Activated T-cell treated with anti-CD3 and anti-CD28 coated beads for 48 hours (primary cell): Measurements from ENCODE around the gene APOF.
"Not testable (repeated sequence)": the region's sequence is repeated elsewhere in the genome, so short reads cannot be mapped to it uniquely, and the experiment has no call there.

Experiments
- DNase-seq: peaks from one replicate; pipeline ENCODE4 v3.0.0-alpha.2; 2020; ENCODE audit warnings: low read depth

Gene APOF

DNA sequence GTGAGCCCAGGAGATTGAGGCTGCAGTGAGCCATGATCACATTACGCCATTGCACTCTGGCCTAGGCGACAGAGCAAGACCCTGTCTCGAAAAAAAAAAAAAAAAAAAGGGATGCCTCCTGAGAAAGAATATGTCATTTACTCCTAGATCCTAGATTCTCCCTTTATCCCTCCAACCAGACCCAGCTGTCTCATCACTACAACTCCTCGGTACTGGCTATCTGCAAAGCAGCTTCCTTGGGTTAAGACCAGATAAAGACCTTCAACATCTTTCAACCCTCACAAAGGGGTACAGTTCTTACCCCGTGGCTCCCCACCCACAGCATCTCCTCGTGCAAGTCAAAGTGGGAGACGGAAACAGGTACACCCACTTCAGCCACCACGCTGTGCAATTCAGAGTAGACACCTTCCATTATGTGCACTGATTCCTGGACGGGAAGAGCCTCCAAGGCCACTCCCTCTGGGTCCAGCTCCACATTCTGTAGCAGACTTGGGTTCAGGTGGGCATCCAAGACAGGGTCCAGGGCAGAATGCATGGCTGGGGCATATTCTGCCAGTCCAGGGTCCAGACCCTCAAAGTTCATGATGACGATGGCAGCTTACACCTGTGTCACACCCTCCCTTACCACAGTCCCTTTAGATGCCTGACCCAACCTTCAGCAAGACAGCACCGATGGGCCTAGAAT, 30.0 kb downstream of the APOF start:
- no peak for DNase-seq

DNA sequence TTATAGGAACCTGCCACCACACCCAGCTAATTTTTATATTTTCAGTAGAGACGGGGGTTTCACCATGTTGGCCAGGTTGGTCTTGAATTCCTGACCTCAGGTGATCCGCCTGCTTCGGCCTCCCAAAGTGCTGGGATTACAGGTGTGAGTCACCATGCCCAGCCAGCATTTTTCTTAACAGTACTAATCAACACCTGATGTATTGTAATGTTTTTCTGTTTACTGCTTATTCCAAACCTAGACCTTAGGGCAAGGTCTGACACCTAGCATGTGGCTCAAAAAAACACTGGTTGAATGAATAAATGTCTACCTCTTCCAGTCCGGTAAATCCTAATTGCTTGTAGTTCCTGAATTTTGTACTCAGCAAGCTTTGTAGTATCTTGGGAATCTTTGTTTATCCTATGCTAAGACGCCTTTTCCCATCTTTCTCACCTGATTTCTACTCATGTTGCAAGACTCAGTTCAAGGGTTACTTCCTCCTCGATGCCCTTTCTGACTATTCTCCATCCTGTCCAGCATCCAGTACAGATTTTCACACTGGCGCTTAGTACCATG, 31.6 kb downstream of the APOF start:
- no peak for DNase-seq

DNA sequence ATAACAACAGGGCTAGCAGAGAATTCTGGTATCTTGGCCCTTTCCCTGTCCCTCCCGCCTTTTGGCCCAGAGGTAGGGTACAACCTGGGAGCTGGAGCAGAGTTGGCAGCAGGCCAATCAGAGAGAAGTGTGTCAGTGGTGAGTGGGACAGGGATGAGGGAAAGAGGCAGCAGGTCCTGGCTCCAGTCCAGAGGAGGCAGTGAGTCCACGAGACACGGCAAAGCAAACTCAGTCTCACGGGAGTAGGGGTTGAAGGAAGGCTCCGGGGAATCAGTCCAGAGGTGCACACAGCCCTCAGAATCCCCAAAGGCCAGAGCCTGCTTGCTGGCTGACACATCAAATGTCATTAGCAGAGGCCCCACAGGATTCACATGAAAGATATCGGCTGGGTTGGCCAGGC, 36.1 kb downstream of the APOF start:
- DNase-seq, result no peak

DNA sequence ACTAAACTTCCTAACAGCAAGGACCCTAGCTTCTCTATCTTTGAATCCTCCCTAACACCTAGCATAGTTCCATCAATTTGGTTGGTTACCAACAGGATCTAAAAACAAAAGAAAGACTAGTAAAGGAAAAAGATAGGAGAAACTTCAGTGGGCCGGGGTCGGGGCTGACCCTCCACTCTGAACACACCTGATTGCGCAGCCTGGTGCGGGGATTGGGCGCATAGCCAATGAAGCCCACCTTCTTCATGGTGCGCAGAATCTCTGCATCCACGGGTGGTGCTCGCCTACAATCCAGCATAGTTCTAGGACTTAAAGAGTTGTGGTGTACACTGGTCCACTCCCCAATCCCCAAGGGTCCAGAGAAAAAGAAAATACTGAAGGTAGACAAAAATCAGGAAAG, 36.5 kb downstream of the APOF start:
- DNase-seq, result no peak

DNA sequence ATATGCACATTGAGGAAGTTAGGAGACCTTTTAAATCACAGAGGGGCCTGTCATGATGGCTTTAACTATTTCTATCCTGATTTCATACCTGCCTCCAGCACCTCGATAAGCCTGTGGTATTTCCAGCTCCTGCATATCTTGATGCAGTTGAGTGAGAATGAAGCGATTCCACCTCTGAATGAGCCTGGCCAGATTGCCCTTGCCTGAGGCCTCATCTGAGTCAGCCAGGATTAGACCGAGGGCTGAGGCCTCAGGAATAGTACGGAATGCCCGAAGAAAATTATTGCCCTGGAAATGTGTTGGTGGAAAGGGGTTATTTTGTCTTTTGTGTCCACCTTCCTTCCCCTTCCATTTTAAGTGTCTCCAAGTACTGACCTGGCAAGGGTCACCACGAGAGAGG, 38.5 kb downstream of the APOF start:
- DNase-seq, result no peak

DNA sequence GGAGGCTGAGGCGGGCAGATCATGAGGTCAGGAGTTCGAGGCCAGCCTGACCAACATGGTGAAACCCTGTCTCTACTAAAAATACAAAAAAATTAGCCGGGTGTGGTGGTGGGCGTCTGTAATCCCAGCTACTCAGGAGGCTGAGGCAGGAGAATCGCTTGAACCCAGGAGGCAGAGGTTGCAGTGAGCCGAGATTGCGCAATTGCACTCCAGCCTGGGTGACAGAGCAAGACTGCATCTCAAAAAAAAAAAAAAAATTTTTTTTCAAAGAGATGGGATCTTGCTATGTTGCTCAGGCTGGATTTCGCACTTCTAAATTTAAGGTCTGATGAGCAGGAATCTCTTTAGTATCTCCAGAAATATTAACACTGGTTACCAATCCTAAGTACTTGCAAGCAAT, 41.0 kb downstream of the APOF start:
- not testable (repeated sequence) for DNase-seq

DNA sequence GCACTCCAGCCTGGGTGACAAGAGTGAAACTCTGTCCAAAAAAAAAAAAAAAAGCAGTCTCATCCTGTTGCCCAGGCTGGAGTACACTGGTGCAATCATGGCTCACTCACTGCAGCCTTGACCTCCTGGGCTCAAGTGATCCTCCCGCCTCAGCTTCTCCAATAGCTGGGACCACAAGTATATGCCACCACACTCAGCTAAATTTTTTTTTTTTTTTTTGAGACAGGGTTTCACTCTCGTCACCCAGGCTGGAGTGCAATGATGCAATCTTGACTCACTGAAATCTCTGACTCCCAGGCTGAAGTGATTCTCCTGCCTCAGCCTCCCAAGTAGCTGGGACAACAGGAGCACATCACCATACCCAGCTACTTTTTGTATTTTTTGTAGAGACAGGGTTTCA, 41.6 kb downstream of the APOF start:
- DNase-seq, result no peak

DNA sequence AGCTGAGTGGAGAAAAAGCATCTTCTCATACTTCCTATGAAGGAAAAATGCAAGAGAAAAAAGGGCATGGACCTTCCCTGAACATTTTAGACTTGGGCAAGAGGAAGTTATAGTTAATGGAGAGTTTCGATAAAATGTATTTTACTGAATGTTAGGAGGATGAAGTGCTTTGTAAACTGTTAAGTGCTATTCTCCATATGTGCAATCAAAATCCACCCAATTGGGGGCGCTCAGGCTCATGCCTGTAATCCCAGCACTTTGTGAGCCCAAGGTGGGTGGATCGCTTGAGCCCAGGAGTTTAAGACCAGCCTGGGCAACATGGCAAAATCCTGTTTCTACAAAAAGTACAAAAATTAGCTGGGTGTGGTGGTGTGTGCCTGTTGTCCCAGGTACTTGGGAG, 45.0 kb downstream of the APOF start:
- no peak for DNase-seq

DNA sequence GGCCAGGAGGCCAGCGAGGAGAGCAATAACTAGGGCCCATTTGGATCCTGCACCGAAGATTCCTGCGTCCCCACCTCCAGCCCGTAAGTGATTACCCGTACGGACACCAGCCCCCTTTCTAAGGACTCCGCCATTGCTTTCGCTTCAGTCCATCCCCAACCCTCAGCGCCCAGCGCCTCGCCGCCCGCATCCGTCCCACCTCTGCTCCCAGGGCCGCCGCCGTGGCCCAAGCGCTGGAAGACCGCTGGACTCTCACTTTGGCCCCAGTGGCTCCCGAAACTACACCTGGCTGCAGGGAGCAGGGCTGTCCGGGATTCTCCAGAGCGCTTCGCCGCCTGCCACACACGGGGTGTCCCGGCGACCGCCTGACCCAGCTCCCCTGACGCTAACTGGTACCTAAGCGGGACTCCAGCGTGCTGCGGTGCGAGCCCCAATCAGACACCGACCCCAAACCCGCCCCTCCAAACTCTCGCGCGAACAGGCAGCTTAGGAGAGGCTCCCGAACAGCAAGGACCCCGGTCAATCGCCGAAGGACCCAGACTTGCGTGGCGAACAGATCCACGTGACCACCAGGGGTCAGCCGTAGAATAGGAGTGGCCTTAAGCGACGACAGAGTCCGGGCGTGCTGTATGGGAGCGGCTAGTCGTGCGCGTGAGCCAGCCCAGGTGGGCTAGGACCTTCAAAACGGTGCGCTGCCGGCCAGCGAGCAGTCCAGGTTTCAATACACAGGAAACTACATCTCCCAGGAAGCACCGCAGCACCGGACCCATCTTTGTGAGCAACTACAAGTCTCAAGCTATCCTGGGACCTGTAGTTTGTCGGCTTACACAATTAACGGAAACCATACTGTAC, 46.8 kb downstream of the APOF start, which contains the start of gene CNPY2:
CNPY2 (minus strand) TSS at position 367 of the 852 bp plus-strand sequence. CDS start 771 bp downstream, outside the sequence.
- peak; percentile 90 for DNase-seq

DNA sequence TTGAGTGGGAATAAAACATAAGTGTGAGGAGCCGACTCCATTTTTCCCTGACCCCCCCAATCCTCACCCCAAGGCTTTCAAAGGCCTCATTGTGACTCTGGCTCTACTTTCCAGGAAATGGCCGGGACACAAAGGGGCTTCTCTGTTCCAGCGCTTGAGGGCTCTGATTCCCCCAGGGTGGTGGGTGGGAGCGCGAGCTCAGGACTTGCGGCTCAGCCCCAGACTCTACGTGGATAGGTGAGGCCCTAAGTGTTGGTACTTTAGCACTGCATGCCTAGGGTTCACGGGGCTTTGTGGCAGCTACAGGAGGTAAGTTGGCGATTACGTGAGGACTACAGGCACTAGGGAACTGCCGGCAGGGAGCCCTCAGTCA, 47.4 kb downstream of the APOF start:
- no peak for DNase-seq

DNA sequence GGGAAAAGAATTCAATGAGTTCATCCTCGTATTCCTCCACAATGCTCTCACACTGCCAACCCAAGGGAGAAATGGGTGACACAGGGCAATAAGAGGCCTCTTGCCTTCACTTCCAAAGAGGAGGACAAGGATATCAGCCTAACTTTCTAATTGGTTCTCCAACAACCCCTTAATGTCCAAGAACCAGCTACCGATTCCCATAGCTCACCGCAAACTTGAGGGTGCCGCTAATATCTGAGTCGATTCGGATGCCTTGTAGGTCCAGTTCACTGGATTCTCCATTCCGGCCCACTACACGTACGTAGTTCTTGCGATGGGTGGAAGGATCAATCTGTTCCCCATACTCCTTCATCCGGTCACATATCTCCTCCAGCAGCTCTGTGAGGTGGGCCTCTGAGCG, 51.7 kb downstream of the APOF start:
- no peak for DNase-seq
